Nephron progenitor cell (in vitro differentiated cells): ENCODE data around the gene DISP3.

ENCODE experiments used
- DNase-seq: peaks from one replicate; pipeline ENCODE4 v3.0.0; 2021
- H3K27ac Mint-ChIP-seq: 2 replicates; pipeline ENCODE4 v1.8.0; 2021; ENCODE audit warnings: mild to moderate bottlenecking, moderate library complexity, mixed read lengths
- H3K27me3 Mint-ChIP-seq: 2 replicates; pipeline ENCODE4 v1.8.0; 2021; ENCODE audit warnings: mild to moderate bottlenecking, low read depth, mixed read lengths; ENCODE audit not compliant: poor library complexity
- H3K36me3 Mint-ChIP-seq: 2 replicates; pipeline ENCODE4 v1.8.0; 2021; ENCODE audit warnings: low read depth, mixed read lengths
- H3K4me1 Mint-ChIP-seq: 2 replicates; pipeline ENCODE4 v1.8.0; 2021; ENCODE audit warnings: mixed read lengths
- H3K4me3 Mint-ChIP-seq: 2 replicates; pipeline ENCODE4 v1.8.0; 2021; ENCODE audit warnings: mild to moderate bottlenecking, moderate library complexity, mixed read lengths
- H3K9me3 Mint-ChIP-seq: 2 replicates; pipeline ENCODE4 v1.8.0; 2021; ENCODE audit warnings: mild to moderate bottlenecking, moderate library complexity, mixed read lengths
- CTCF ChIP-seq: fragments of 200-600 bp; sonication (generic); IDR thresholded peaks from 2 replicates; pipeline ENCODE4 v1.5.0; 2021; ENCODE audit warnings: antibody characterized with exemption

Gene DISP3

GRCh38 chr1:11488966-11489625 is 10.1 kb downstream of the DISP3 start:
- no peak for DNase-seq
- Mint-ChIP-seq H3K36me3 (no peaks in the 10 kb centered on the region), H3K27me3 (peaks cover 43% of the 10 kb centered on the region), H3K4me3 (no peak overlapping the region), H3K27ac (no peak overlapping the region), H3K4me1 (peaks cover 9% of the 10 kb centered on the region), H3K9me3 (peaks cover 4% of the 10 kb centered on the region)
- no peak for TF ChIP-seq CTCF

GRCh38 chr1:11492235-11492634 is 13.3 kb downstream of the DISP3 start:
- no peak for DNase-seq
- Mint-ChIP-seq H3K4me3 (no peak overlapping the region), H3K4me1 (no peaks in the 10 kb centered on the region), H3K9me3 (peaks cover 4% of the 10 kb centered on the region), H3K36me3 (no peaks in the 10 kb centered on the region), H3K27ac (no peak overlapping the region), H3K27me3 (peaks cover 15% of the 10 kb centered on the region)
- no peak for TF ChIP-seq CTCF

- H3K27me3 Mint-ChIP-seq: peaks cover 17% of the 10 kb centered on the region
- H3K9me3 Mint-ChIP-seq: peaks cover 4% of the 10 kb centered on the region
- H3K4me1 Mint-ChIP-seq: no peaks in the 10 kb centered on the region
- no peak overlapping the region for H3K27ac Mint-ChIP-seq
- no peak for TF ChIP-seq CTCF
- H3K4me3 Mint-ChIP-seq: no peak overlapping the region
- H3K36me3 Mint-ChIP-seq: no peaks in the 10 kb centered on the region
- DNase-seq: no peak
Observed at GRCh38 chr1:11493972-11494655, 15.2 kb downstream of the DISP3 start.

- Mint-ChIP-seq H3K27ac (no peak overlapping the region), H3K4me1 (peaks cover 5% of the 10 kb centered on the region)
Observed at GRCh38 chr1:11494771-11495170, 15.8 kb downstream of the DISP3 start.

GRCh38 chr1:11495579-11495978 is 16.6 kb downstream of the DISP3 start:
- TF ChIP-seq CTCF: no peak
- Mint-ChIP-seq H3K4me3 (no peak overlapping the region), H3K27me3 (peaks cover 22% of the 10 kb centered on the region), H3K27ac (no peak overlapping the region), H3K9me3 (peaks cover 4% of the 10 kb centered on the region), H3K36me3 (peaks cover 4% of the 10 kb centered on the region), H3K4me1 (peaks cover 6% of the 10 kb centered on the region)
- no peak for DNase-seq

More at GRCh38 chr1:11494771-11495170, 15.8 kb downstream of the DISP3 start:
- peaks cover 4% of the 10 kb centered on the region for H3K9me3 Mint-ChIP-seq
- TF ChIP-seq CTCF: no peak
- no peak overlapping the region for H3K4me3 Mint-ChIP-seq
- peaks cover 19% of the 10 kb centered on the region for H3K27me3 Mint-ChIP-seq
- DNase-seq: no peak
- H3K36me3 Mint-ChIP-seq: no peaks in the 10 kb centered on the region
